K562 (cell line): ENCODE results near the gene ATP1A2. TPM values are rescaled to one million over a fixed set of nuclear protein-coding genes. Genes with fewer than 3 reads are reported as not detected.

Experiments
- ATAC-seq: fragments of 200-7000 bp; cut with Tn5 transposase; 3 replicates; pipeline ENCODE4 v1.9.1; 2020; ENCODE audit warnings: moderate library complexity
- BruUV-seq: library from RNA; stranded (reverse); fragments of 400-500 nt; replicated peaks from 2 replicates; lab custom pipeline; 2021; lab: Mats Ljungman, UMichigan
- CTCF ChIA-PET: fragments of 300-600 bp; formaldehyde crosslinking; extraction: SDS; loops from one replicate; lab custom pipeline; 2021; ENCODE audit warnings: low intra/inter-chr PET ratio; lab: Yijun Ruan, JAX
- POLR2A ChIA-PET: fragments of 300-600, 350-650 bp; sonication (Branson Sonifier 250); formaldehyde crosslinking; extraction: SDS; loops from one replicate; lab custom pipeline; 2021; ENCODE audit warnings: antibody characterized with exemption, inconsistent platforms; lab: Yijun Ruan, JAX
- DNase-seq, 4 experiments: peaks; one replicate each; pipeline versions ENCODE4 v3.0.0 to v3.0.0-alpha.2; 2011 to 2018; ENCODE audit warnings: low spot score in 3 of 4, mixed read lengths in 3 of 4; ENCODE audit errors: extremely low read depth in 1 of 4
- FAIRE-seq: peaks from 2 replicates; lab custom pipeline; 2011; peaks lifted over from hg19 to GRCh38; lab: Jason Lieb, UNC
- H2AFZ ChIP-seq: 2 replicates; pipeline ENCODE4 v1.6.0; 2011; ENCODE audit warnings: low read depth, low read length, control low read depth, inconsistent platforms
- H3K27ac ChIP-seq: fragments of 200-600 bp; 3 replicates; pipeline ENCODE4 v1.8.0; 2011; ENCODE audit warnings: low read depth, mild to moderate bottlenecking, control low read depth, inconsistent platforms, low read length, moderate library complexity, mixed read lengths; ENCODE audit errors: extremely low read depth
- H3K27me3 ChIP-seq, 2 experiments: fragments of 300-600 bp in 1 of 2; 2 replicates in 1 of 2; 3 replicates in 1 of 2; pipeline versions ENCODE4 v1.6.0 to v1.8.0; 2011; ENCODE audit warnings: inconsistent platforms in 2 of 2, low read length in 2 of 2, mild to moderate bottlenecking in 1 of 2, mixed read lengths in 1 of 2, moderate library complexity in 1 of 2; ENCODE audit not compliant: control insufficient read depth in 2 of 2, insufficient read depth in 2 of 2
- H3K36me3 ChIP-seq: fragments of 300-600 bp; 3 replicates; pipeline ENCODE4 v1.8.0; 2011; ENCODE audit warnings: mild to moderate bottlenecking, low read length, inconsistent platforms; ENCODE audit not compliant: control insufficient read depth, insufficient read depth
- H3K4me1 ChIP-seq, 2 experiments: fragments of 200-600 bp in 1 of 2; replicated peaks in 1 of 2; 2 replicates in 1 of 2; 3 replicates in 1 of 2; pipeline versions ENCODE4 v1.5.1 to v1.8.0; 2011; ENCODE audit warnings: inconsistent platforms in 2 of 2, low read length in 2 of 2, mild to moderate bottlenecking in 1 of 2, mixed read lengths in 1 of 2, moderate library complexity in 1 of 2; ENCODE audit not compliant: control insufficient read depth in 2 of 2, insufficient read depth in 2 of 2
- H3K4me2 ChIP-seq: 2 replicates; pipeline ENCODE4 v1.6.1; 2011; ENCODE audit warnings: low read length, control low read depth, inconsistent platforms, mixed read lengths; ENCODE audit not compliant: insufficient read depth
- H3K4me3 ChIP-seq: fragments of 200-600 bp; sonication (generic), shearing (Covaris generic); 2 replicates; pipeline ENCODE4 v1.5.1; 2016; ENCODE audit warnings: control low read depth, inconsistent platforms
- H3K79me2 ChIP-seq: fragments of 200-600 bp; 3 replicates; pipeline ENCODE4 v1.8.0; 2011; ENCODE audit warnings: low read length, inconsistent platforms; ENCODE audit not compliant: control insufficient read depth, insufficient read depth
- H3K9ac ChIP-seq, 2 experiments: 2 replicates each; pipeline versions ENCODE4 v1.6.0 to v1.6.1; 2011; ENCODE audit warnings: low read depth in 2 of 2, low read length in 2 of 2, control low read depth in 1 of 2, inconsistent platforms in 1 of 2, mild to moderate bottlenecking in 1 of 2, mixed read lengths in 1 of 2; ENCODE audit not compliant: insufficient read depth in 1 of 2
- H3K9me1 ChIP-seq: one replicate; pipeline ENCODE4 v1.6.0; 2011; ENCODE audit warnings: inconsistent platforms, mild to moderate bottlenecking, low read length, moderate library complexity; ENCODE audit not compliant: control insufficient read depth, insufficient read depth
- H3K9me3 ChIP-seq: replicated peaks from 2 replicates; pipeline ENCODE4 v1.5.1; 2011; ENCODE audit warnings: low read depth, low read length, inconsistent platforms; ENCODE audit not compliant: control insufficient read depth, insufficient read depth
- H4K20me1 ChIP-seq: replicated peaks from 2 replicates; pipeline ENCODE4 v1.6.1; 2011; ENCODE audit warnings: low read length, inconsistent platforms, mixed read lengths; ENCODE audit not compliant: control insufficient read depth, insufficient read depth
- RFX1 ChIP-seq: fragments of 450-650 bp; IDR thresholded peaks from 2 replicates; pipeline ENCODE4 v1.6.1; 2016; ENCODE audit warnings: mild to moderate bottlenecking, moderate library complexity
- SPI1 ChIP-seq: IDR thresholded peaks from 2 replicates; pipeline ENCODE4 v1.6.1; 2011; ENCODE audit warnings: low read depth, low read length, control low read depth, borderline replicate concordance
- TAF15 ChIP-seq: fragments of 200-400 bp; formaldehyde crosslinking; IDR thresholded peaks from 2 replicates; pipeline ENCODE4 v1.6.1; 2017; ENCODE audit warnings: mild to moderate bottlenecking, low read depth, low read length, moderate library complexity
- TGIF2 ChIP-seq: sonication (generic); formaldehyde crosslinking; IDR thresholded peaks from 2 replicates; pipeline ENCODE4 v1.8.1; 2022; ENCODE audit warnings: mild to moderate bottlenecking, missing genetic modification reagents, moderate library complexity
- ZBTB17 ChIP-seq: fragments of 450-650 bp; formaldehyde crosslinking; IDR thresholded peaks from 2 replicates; pipeline ENCODE4 v1.4.0; 2020; ENCODE audit warnings: mild to moderate bottlenecking
- ZNF239 ChIP-seq: fragments of 250-450 bp; sonication (Bioruptor Pico); IDR thresholded peaks from 2 replicates; pipeline ENCODE4 v1.4.0; 2020; ENCODE audit warnings: mild to moderate bottlenecking
- ZNF561 ChIP-seq: fragments of 450-650 bp; formaldehyde crosslinking; conservative IDR thresholded peaks from 2 replicates; pipeline ENCODE4 v1.4.0; 2020; ENCODE audit warnings: mild to moderate bottlenecking, moderate library complexity
- WGBS: fragments of 100-300 bp; shearing (Covaris generic); methylation state at CpG from one replicate; pipeline ENCODE4 v1.1.6; 2016; ENCODE audit warnings: low coverage, mixed read lengths; ENCODE audit not compliant: insufficient coverage; ENCODE audit errors: missing lambda C conversion rate; 5-methylcytosine and 5-hydroxymethylcytosine counted together
- in situ Hi-C: fragments of 300-500 bp; cut with MboI; formaldehyde crosslinking; loops from 4 replicates; pipeline ENCODE4 v1.15.0; 2018; ENCODE audit warnings: inconsistent platforms, mixed read lengths
- intact Hi-C: fragments of 100-400 bp; cut with micrococcal nuclease; formaldehyde crosslinking; loops from 2 replicates; pipeline ENCODE4 v1.14.2; 2022
- polyA plus RNA-seq, 8 experiments: library from polyadenylated mRNA; depleted of rRNA in 4 of 8; stranded (reverse) in 5 of 8; unstranded in 3 of 8; fragments of >200 nt; fragmentation: Nextera tagmentation in 2 of 8; fragmentation: Illumina TruSeq in 1 of 8; extraction: Ambion mirVana in 2 of 8; extraction: Trizol in 1 of 8; gene quantifications; 2 replicates each; pipeline versions ENCODE4 v1.2.1 to v1.2.3, GENCODE V29; 2011 to 2014; ENCODE audit warnings: inconsistent platforms in 1 of 8, missing spikeins in 1 of 8
- total RNA-seq, 7 experiments: library from RNA; depleted of rRNA in 6 of 7; stranded (reverse); fragments of >200 nt in 6 of 7; fragmentation: Illumina TruSeq in 2 of 7; extraction: Trizol in 2 of 7; gene quantifications; 2 replicates each; pipeline versions ENCODE4 v1.2.1 to v1.2.3, GENCODE V29; 2011 to 2021; ENCODE audit warnings: low replicate concordance in 1 of 7
- TF ChIP-seq, protein P1 (sequence below): fragments of 450-650 bp; IDR thresholded peaks from one replicate; pipeline ENCODE4 v1.6.1; 2018; ENCODE audit warnings: mild to moderate bottlenecking, moderate library complexity; ENCODE audit not compliant: partially characterized antibody
- TF ChIP-seq, protein P2 (sequence below): fragments of 250-450 bp; sonication (Bioruptor Pico); IDR thresholded peaks from 2 replicates; pipeline ENCODE4 v1.5.0; 2021; ENCODE audit warnings: mild to moderate bottlenecking, moderate library complexity
- TF ChIP-seq, protein P3 (sequence below), 2 experiments: IDR thresholded peaks; 2 replicates each; pipeline ENCODE4 v1.6.1; 2011; ENCODE audit warnings: borderline replicate concordance in 1 of 2, control low read depth in 1 of 2, low read depth in 1 of 2, low read length in 1 of 2, mild to moderate bottlenecking in 1 of 2, mixed read lengths in 1 of 2, moderate library complexity in 1 of 2; ENCODE audit not compliant: insufficient read depth in 1 of 2, insufficient read length in 1 of 2, poor library complexity in 1 of 2, severe bottlenecking in 1 of 2; ENCODE audit errors: extremely low read depth in 1 of 2
- TF ChIP-seq, protein P4 (sequence below): sonication (generic); formaldehyde crosslinking; IDR thresholded peaks from 2 replicates; pipeline ENCODE4 v1.8.1; 2023; ENCODE audit warnings: mild to moderate bottlenecking, missing genetic modification reagents

The ATP1A2 gene
- total and polyA plus RNA-seq, 9 of the 15 experiments (the other 6 are each of a cell fraction or from before 2014, with no cell fraction given), result 0.04 to 0.11 (median 0.09) TPM; not detected in 6

DNA sequence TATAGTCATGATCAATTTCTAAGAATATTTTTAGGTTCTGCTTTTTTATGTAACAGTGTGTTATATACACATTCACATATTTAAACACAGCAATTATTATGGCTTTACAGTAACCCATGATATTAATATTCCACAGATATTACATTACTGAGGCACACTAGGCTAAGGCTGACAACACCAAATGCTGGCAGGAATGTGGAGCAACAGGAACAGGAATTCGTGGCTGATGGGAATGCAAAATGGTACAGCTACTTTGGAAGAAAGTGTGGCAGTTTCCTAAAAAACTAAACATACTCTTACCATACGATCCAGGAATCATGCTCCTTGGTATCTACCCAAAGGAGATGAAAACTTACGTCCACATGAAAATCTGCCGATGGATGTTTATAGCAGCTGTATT is 36.1 kb upstream of the ATP1A2 start:
- CTCF ChIA-PET, result interaction anchor here (0.7 to 1.7 kb wide), 5 partner anchors 22 to 143 kb away, joined by 3 to 7 read pairs (median 4); no protein-coding TSS in a partner anchor
- TF ChIP-seq SPI1, result no peak
- TF ChIP-seq, protein P1, sequence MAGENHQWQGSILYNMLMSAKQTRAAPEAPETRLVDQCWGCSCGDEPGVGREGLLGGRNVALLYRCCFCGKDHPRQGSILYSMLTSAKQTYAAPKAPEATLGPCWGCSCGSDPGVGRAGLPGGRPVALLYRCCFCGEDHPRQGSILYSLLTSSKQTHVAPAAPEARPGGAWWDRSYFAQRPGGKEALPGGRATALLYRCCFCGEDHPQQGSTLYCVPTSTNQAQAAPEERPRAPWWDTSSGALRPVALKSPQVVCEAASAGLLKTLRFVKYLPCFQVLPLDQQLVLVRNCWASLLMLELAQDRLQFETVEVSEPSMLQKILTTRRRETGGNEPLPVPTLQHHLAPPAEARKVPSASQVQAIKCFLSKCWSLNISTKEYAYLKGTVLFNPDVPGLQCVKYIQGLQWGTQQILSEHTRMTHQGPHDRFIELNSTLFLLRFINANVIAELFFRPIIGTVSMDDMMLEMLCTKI, result no peak
- TF ChIP-seq, protein P2, sequence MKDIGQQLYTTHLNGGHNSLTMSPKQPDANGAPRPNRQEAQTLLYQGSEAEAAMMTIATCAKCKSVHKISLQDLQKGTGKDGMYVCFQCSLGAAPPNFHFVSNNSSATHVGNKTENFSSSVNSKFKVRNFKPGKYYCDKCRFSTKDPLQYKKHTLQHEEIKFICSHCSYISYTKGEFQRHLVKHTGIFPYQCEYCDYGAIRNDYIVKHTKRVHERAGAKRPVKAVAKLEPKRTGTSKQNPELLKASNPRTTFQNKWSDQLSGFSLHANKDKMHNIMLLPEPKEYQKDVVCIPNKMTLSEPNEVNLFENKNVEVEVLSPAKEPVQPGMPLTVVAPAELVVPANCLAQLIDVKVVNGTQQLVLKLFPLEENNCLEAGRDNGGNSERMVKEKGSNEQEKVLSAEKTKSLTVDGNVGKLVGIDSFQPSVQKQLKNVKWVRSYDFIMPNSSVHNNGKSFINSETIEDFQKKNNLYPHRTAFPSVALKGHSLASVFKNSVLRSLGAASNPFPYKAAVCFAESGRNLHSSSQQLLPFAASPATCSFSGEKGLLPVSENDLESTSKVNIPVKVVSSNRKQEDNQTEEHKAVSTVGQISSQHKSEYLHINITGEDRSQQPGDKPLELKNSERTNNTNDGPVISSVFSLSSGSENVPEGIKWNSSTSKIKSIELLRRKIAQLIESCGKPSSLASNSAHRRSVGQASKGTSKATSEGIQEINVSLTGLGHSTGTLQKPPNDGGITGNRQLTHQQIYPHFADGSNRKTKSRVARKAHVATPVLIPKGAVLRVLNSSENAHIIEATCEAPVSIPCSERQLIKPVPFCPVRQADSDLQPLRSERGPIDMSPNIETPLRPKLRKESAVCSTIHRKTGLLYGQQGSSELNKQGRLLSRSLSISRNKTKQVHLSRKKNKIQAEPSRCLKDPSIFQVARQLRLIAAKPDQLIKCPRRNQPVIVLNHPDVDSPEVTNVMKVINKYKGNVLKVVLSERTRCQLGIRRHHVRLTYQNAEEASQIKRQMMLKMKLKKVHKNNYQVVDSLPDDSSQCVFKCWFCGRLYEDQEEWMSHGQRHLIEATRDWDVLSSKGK (CRISPR knock-in tag), result no peak
- TF ChIP-seq ZBTB17 (CRISPR knock-in tag), result no peak
- no peak for TF ChIP-seq TAF15
- TF ChIP-seq, protein P3, sequence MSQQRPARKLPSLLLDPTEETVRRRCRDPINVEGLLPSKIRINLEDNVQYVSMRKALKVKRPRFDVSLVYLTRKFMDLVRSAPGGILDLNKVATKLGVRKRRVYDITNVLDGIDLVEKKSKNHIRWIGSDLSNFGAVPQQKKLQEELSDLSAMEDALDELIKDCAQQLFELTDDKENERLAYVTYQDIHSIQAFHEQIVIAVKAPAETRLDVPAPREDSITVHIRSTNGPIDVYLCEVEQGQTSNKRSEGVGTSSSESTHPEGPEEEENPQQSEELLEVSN (IDR thresholded peaks at IDR 0.05; ENCODE audit: borderline replicate concordance in 1 of 2, extremely low read depth in 1 of 2, insufficient read depth in 1 of 2, insufficient read length in 1 of 2, low read depth in 1 of 2, low read length in 1 of 2, poor library complexity in 1 of 2, severe bottlenecking in 1 of 2), result no peak
- TF ChIP-seq ZNF561, result no peak
- no peak for TF ChIP-seq ZNF239 (CRISPR knock-in tag)
- TF ChIP-seq, protein P4, sequence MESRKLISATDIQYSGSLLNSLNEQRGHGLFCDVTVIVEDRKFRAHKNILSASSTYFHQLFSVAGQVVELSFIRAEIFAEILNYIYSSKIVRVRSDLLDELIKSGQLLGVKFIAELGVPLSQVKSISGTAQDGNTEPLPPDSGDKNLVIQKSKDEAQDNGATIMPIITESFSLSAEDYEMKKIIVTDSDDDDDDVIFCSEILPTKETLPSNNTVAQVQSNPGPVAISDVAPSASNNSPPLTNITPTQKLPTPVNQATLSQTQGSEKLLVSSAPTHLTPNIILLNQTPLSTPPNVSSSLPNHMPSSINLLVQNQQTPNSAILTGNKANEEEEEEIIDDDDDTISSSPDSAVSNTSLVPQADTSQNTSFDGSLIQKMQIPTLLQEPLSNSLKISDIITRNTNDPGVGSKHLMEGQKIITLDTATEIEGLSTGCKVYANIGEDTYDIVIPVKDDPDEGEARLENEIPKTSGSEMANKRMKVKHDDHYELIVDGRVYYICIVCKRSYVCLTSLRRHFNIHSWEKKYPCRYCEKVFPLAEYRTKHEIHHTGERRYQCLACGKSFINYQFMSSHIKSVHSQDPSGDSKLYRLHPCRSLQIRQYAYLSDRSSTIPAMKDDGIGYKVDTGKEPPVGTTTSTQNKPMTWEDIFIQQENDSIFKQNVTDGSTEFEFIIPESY (CRISPR knock-in tag), result no peak
- TF ChIP-seq RFX1, result no peak
- TF ChIP-seq TGIF2 (CRISPR knock-in tag), result no peak

More for the DNA sequence above, 36.1 kb upstream of the ATP1A2 start:
- Histone ChIP-seq H3K4me3 (no peak overlapping the region), H3K36me3 (no peaks in the 10 kb centered on the region), H3K9me1 (no peaks in the 10 kb centered on the region), H3K79me2 (no peaks in the 10 kb centered on the region), H3K27ac (no peak overlapping the region), H3K27me3 (peaks cover 13 to 43% of the 10 kb centered on the region in 2 experiments; a peak in 4 of 5 replicates), H2AFZ (no peak overlapping the region), H3K4me2 (no peak overlapping the region), H3K9ac (no peak overlapping the region), H4K20me1 (no peaks in the 10 kb centered on the region), H3K9me3 (no peaks in the 10 kb centered on the region), H3K4me1 (peaks cover 0 to 9% of the 10 kb centered on the region in 2 experiments; a peak in 1 of 5 replicates)
- BruUV-seq, result no TSS peak
- DNase-seq (no peak), FAIRE-seq (no peak), ATAC-seq (no peak)
- WGBS, result 1% methylated on average over 4 of the region's 4 CpGs
- POLR2A ChIA-PET, result interaction anchor here (1.2 kb wide), 1 partner anchor 15 kb away, joined by 4 read pairs; no protein-coding TSS in a partner anchor
- intact Hi-C loops, result no loop called here
- in situ Hi-C loops, result no loop called here
